Liver (tissue), 3 donors: ENCODE data around the gene NOL9.

Experiments used
- CTCF ChIP-seq: fragments of 150-350 bp; IDR thresholded peaks from 2 replicates; pipeline ENCODE4 v1.5.1; 2017; ENCODE audit warnings: improper control_type of control experiment, low read depth, low read length; ENCODE audit not compliant: missing input control
- RAD21 ChIP-seq, 2 donors: IDR thresholded peaks; 2 replicates each; pipeline ENCODE4 v1.6.1; 2016; ENCODE audit warnings: antibody characterized with exemption in 2 of 2, mild to moderate bottlenecking in 2 of 2
- TAF1 ChIP-seq: conservative IDR thresholded peaks from 2 replicates; pipeline ENCODE4 v1.6.1; 2016; ENCODE audit warnings: antibody characterized with exemption, mild to moderate bottlenecking
- YY1 ChIP-seq: IDR thresholded peaks from 2 replicates; pipeline ENCODE4 v1.6.1; 2016; ENCODE audit warnings: antibody characterized with exemption, mild to moderate bottlenecking
- donor health status: healthy.
- donor health status: healthy.

GRCh38 chr1:6519491-6519934 lies 34.8 kb downstream of the NOL9 start:
- TF ChIP-seq RAD21 (IDR thresholded peaks at IDR 0.05) (no peak), CTCF (no peak), YY1 (no peak), TAF1 (no peak)
